NCI-H226 (cell line): ENCODE results near the gene ASB6.

Experiments used
- DNase-seq: peaks from one replicate; pipeline ENCODE4 v3.0.0-alpha.2; 2015

ASB6 gene

DNA sequence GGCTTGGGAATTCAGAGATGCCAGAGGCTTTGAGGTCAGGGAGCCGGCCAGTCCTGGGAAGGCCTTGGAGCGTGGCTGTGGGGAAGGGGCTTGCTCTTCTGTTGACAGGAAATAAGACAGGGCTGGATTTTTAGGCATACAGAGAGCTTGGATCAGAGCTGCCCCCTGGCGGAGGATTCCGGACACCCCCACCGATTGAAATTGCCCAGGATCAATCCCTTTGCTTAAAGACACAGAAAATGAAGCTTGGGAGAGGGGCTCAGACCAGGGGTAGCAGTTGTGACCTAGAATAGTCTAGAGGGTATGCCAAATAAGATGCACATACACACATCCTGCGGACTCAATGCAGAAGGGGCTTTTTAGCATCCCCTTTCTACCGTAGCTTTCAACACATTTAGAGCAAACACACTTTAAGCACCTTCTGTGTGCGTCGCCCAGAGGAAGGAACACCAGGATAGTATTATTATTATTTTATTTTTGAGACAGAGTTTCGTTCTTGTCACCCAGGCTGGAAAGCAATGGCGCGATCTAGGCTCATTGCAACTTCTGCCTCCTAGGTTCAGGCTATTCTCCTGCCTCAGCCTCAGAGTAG lies 17.7 kb downstream of the ASB6 start:
- no peak for DNase-seq

GRCh38 chr9:129623331-129623730 lies 18.6 kb downstream of the ASB6 start:
- no peak for DNase-seq

DNA sequence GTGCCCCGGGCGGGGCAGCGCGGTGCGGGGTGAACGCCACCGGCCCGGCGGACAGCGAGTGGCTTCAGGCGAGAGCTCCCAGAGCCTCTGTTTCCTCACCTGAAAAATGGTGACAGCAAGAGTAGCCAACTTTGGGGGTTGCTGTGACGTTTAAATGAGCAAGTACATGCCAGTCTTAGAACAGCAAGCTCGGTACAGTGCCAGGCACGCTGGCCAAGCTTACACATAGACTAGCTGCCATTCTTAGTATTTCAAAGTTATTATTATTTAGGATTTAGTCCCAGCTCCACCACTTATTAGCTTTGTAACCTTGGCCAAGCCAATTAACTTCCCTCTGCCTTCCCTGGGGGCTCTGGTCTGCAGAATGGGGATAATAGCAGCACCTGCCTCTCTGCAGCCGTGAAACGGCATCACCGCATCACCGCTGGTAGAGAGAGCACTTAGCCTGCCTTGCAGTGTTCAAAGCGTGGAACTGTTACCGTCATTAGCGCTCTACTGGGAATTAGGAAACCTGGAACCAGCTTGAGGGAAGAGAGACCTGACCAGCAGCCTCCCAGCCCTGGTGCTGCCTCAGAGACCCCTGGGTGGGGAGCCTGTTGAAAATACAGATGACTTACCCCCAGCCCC lies 21.2 kb downstream of the ASB6 start, which contains the start of gene C9orf50:
C9orf50 (minus strand) TSS at position 433 of the 627 bp plus-strand sequence. CDS start 527 bp downstream, outside the sequence.
- DNase-seq, result no peak

DNA sequence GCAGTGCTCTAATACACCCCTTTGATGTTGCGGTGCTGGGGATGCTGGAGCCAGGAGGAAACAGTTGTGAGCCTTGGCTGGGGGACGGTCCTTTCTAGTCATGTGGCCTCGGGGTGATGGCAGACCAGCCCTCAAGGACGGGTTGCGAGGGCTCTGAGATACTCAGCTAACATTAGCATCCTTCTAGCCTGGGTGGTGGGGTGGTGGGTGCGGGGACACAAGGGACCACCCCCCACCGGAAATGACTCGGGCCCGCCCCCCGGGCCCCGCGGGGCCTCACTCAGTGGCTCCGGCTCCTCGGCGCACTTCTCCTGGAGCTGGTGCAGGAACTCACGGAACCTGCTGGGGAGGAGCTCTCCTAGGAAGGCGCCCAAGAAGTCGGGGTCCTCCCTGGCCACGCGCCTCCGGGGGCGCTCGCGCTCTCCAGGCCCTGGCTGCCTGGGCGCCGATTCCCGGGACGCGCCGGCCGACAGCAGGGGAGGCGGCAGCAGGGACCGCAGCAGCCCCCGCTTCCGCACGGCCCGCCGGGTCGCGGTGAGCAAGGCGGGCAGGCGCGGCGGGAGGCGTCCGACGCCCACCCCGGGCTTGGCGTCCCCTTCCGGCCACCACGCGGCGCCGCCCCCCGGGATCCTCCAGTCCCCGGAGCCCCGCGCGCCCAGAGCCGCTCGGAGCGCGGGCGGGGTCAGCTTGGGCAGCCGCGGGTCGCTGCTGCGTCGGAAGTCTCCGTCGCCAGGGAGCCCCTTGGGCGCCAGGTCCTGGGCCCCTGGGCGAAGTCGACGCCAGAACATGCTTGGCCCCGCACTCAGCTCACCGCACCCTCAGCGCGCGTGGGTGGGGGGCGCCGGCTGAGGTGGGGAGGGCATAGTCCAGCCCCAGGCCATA lies 21.9 kb downstream of the ASB6 start:
- no peak for DNase-seq

DNA sequence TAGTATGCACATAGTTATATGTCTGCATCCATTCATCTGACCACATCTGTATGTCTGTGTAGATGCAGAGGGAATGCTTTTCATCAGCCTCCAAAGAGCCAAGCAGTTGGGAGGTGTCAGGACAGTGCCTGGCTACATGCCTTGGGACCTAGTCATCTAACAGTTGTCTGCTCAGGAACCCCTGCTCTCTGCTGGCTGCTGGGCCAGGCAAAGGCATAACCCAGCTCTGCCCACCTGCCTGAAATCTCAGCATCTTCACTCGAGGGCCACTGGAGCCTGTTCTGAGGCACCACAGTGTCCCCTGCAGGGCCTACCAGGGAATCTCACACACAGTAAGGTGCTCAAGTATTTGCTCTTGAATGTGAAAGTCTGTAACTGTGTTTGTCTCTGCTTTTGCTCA lies 24.8 kb downstream of the ASB6 start:
- DNase-seq, result peak; percentile 53

DNA sequence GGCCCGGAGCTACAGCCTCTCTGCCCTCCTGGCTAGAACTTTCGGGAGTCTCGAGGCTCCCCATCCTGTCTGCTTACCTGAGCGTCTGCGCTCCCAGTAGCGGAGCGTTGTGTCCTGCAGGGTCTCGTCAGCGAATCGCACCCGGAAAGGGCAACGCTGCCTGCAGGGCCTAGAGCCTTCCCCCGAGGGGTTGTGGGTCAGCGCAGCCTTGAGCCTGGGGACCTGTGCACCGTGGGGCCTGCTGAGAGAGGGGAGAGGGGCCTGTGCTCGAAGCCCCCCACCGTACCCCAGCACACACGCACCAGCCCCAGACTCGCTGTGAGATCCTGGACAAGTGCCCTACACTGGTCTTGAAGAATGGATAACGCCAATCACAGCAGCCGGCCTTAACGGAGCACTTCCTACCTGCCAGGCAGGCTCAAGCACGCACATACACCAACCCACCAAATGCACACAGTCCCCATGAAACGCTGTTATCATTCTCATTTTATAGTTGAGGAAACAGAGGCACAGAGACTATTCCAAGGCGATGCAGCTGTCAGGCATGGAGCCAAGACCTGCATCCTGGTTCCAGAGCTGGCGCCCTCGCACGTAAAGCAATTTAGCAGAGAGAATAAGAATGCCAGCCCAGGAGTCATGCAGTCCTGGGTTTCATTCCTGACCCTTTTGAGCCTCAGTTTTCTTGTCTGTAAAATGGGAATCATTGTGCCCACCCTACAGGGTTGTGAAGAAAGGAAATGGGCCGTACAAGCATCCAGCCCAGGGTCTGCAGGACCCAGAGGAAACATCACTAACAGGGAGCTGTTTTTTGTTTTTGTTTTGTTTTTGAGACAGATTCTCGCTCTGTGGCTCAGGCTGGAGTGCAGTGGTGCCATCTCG lies 26.3 kb downstream of the ASB6 start:
- DNase-seq, result no peak

DNA sequence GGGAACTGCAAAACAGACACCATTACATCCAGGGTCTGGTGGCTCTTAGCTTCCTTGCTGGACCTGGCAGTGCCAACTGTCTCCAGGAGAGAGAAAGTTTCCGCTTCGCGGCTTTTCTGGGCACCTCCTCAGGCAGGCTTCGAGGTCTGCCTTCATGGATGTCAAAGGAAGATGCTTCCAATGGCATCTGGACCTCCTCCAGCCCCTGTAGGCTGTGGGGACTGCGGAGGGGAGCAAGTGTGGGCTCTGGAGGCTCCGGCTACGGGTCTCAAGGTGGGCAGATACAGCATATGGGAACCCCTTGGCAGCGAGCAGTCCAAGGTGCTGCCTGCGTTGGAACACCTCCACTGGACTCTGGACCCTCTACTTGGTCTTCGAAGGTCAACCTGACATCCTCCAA lies 27.0 kb downstream of the ASB6 start:
- no peak for DNase-seq

DNA sequence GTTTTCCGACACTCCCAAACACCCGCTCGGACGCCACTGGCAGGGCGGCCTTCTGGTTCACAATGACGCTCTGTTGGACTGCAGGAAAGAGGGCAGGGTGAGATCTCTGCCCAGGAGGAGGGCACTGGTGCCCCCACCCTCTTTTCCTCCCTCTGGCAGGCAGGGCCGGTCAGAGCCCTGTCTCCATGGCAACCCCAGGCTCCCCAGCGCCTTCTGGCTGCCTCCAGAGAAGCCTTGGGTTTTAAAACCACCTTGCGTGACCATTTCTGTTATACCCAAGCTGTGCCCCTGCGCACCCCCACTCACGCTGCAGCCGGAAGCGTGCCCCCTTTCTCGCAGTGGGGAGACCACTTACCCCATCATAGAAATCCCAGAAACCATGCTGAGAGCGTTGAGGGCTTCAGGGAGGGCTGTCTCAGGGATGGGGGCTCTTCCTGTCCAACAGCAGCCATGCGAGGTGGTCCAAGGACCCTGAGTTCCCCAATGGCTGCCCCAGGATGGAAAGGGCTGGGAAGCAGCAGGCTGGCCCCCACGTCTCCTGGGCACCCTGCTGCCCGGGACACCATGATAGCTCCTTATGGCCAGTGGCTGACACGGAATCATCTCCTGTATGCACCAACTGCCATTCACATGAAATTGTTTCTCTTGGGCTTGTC lies 28.3 kb downstream of the ASB6 start:
- DNase-seq, result no peak

GRCh38 chr9:129612815-129613519 lies 29.0 kb downstream of the ASB6 start:
- no peak for DNase-seq

GRCh38 chr9:129612123-129612522 lies 29.8 kb downstream of the ASB6 start:
- DNase-seq, result no peak

- DNase-seq, result no peak
Measured at GRCh38 chr9:129611307-129611800, 30.6 kb downstream of the ASB6 start.

DNA sequence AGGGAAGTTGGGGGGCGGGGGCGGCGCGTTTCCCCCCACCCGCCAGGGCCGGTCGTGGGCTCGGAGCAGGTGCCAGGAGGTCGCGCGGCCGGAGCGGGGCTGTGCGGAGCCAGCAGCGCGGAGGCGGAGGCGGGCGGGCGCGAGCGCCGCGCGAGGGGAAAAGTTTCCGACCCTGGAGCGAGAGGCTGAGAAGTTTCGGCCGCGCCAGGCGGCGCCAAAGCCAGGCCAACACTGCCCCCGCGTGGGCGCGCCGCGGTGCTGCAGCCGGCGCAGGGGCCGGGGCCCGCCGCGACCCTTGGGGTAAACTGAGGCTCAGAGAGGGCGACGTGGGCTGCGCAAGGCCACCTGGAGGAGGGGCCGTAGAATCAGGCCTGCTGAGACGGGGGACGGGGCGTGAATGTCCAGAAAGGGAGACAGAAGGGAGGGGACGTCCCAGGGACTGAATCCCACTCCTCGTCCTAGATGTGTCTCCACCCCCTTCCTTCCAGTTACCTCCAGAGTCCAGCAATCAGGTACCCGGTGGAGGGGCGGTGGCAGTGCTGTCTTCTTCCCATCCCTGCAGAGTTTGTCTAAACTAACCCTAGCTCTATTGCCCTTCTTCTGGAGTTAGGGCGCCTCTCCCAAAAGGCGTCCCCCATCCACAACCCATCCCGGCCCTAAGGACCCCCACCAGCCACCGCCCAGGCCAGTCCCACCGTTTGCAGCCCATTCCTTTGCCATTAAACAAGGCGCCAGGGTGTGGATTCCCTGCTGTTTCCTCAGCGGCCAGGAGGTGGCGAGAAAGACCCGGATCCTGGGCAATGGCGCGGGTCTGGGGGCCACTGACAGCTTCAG lies 31.3 kb downstream of the ASB6 start:
- peak; percentile 56 for DNase-seq

GRCh38 chr9:129610213-129610472 lies 31.8 kb downstream of the ASB6 start:
- DNase-seq, result no peak

GRCh38 chr9:129609486-129610212 lies 32.3 kb downstream of the ASB6 start:
- DNase-seq, result peak; percentile 54

- no peak for DNase-seq
Measured at GRCh38 chr9:129608561-129609481, 33.1 kb downstream of the ASB6 start.

- no peak for DNase-seq
Measured at GRCh38 chr9:129607027-129607387, 34.9 kb downstream of the ASB6 start.

- no peak for DNase-seq
Measured at GRCh38 chr9:129606161-129607026, 35.6 kb downstream of the ASB6 start.

DNA sequence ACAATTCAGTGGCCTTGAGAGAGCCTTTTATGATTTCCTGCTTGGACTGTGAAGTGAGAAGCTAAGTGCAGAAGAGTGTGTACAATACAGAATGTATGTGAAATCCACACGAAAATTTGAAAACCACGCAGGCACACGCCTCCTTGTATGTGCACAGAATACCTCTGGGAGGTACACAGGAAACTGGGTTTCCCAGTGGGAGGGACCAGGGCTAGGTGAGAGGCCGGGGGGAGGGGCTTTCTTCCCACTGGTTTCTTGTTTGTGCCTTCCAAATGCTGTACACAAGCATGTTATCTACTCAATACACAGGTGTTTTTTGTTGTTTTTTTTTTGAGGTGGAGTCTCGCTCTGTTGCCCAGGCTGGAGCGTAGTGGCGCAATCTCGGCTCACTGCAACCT lies 37.2 kb downstream of the ASB6 start:
- no peak for DNase-seq
